HG03060 (cell line): ENCODE measurements around the gene SRCIN1.

Experiments used
- ATAC-seq: cut with Tn5 transposase; IDR thresholded peaks from one replicate; pipeline ENCODE4 v1.9.1; 2021; ENCODE audit warnings: low read depth, moderate number of reproducible peaks; ENCODE audit not compliant: unreplicated experiment

SRCIN1 gene

GRCh38 chr17:38566666-38567031, 39.1 kb downstream of the SRCIN1 start:
- no peak for ATAC-seq

- ATAC-seq = no peak
Measured at GRCh38 chr17:38565853-38566665, 39.7 kb downstream of the SRCIN1 start.

GRCh38 chr17:38564869-38565268, 40.9 kb downstream of the SRCIN1 start:
- no peak for ATAC-seq

GRCh38 chr17:38564254-38564837, 41.4 kb downstream of the SRCIN1 start:
- ATAC-seq = no peak

- no peak for ATAC-seq
Measured at GRCh38 chr17:38563362-38564253, 42.1 kb downstream of the SRCIN1 start.

- ATAC-seq = no peak
Measured at GRCh38 chr17:38562903-38563302, 42.8 kb downstream of the SRCIN1 start.

- no peak for ATAC-seq
Measured at GRCh38 chr17:38562215-38562569, 43.6 kb downstream of the SRCIN1 start.

- ATAC-seq = no peak
Measured at GRCh38 chr17:38561416-38562214, 44.1 kb downstream of the SRCIN1 start.

- no peak for ATAC-seq
Measured at GRCh38 chr17:38560503-38561318, 45.0 kb downstream of the SRCIN1 start.

GRCh38 chr17:38559880-38560230, 45.9 kb downstream of the SRCIN1 start:
- no peak for ATAC-seq

GRCh38 chr17:38559051-38559879, 46.5 kb downstream of the SRCIN1 start:
- no peak for ATAC-seq

- ATAC-seq = no peak
Measured at GRCh38 chr17:38558728-38559050, 47.1 kb downstream of the SRCIN1 start.

- ATAC-seq = peak; percentile 64
Measured at GRCh38 chr17:38557836-38558727, 47.7 kb downstream of the SRCIN1 start.

- ATAC-seq = no peak
Measured at GRCh38 chr17:38557396-38557795, 48.4 kb downstream of the SRCIN1 start.

- ATAC-seq = no peak
Measured at GRCh38 chr17:38556239-38556638, 49.5 kb downstream of the SRCIN1 start.

- no peak for ATAC-seq
Measured at GRCh38 chr17:38554430-38555350, 51.1 kb downstream of the SRCIN1 start.

GRCh38 chr17:38552343-38552742, 53.4 kb downstream of the SRCIN1 start:
- no peak for ATAC-seq
